Inferior parietal cortex (tissue), 1 donor: ENCODE measurements around the gene MXD4.

Experiments
- DNase-seq: peaks from one replicate; pipeline ENCODE4 v3.0.0-alpha.2; 2016; ENCODE audit errors: extremely low spot score

Gene MXD4

GRCh38 chr4:2263926-2264321 lies 2.0 kb upstream of the MXD4 start:
- no peak for DNase-seq

- no peak for DNase-seq
Measured at GRCh38 chr4:2262944-2263250, 988 bp upstream of the MXD4 start.

- DNase-seq, result peak; percentile 98
Measured at GRCh38 chr4:2262145-2262943, 435 bp upstream of the MXD4 start.

- DNase-seq, result peak; percentile 5
Measured at GRCh38 chr4:2261110-2261852, 628 bp downstream of the MXD4 start.

GRCh38 chr4:2260344-2261109 lies 1.4 kb downstream of the MXD4 start:
- DNase-seq, result no peak

GRCh38 chr4:2259541-2260343 lies 2.2 kb downstream of the MXD4 start:
- no peak for DNase-seq

GRCh38 chr4:2259036-2259540 lies 2.8 kb downstream of the MXD4 start:
- no peak for DNase-seq

GRCh38 chr4:2258091-2259035 lies 3.5 kb downstream of the MXD4 start:
- no peak for DNase-seq

GRCh38 chr4:2257361-2258081 lies 4.4 kb downstream of the MXD4 start:
- no peak for DNase-seq

- DNase-seq, result no peak
Measured at GRCh38 chr4:2256781-2257191, 5.1 kb downstream of the MXD4 start.

- DNase-seq, result no peak
Measured at GRCh38 chr4:2256156-2256731, 5.7 kb downstream of the MXD4 start.

GRCh38 chr4:2255501-2256155 lies 6.3 kb downstream of the MXD4 start:
- no peak for DNase-seq

- DNase-seq, result no peak
Measured at GRCh38 chr4:2254665-2255500, 7.0 kb downstream of the MXD4 start.

- DNase-seq, result no peak
Measured at GRCh38 chr4:2253160-2254084, 8.5 kb downstream of the MXD4 start.

- no peak for DNase-seq
Measured at GRCh38 chr4:2252530-2253091, 9.3 kb downstream of the MXD4 start.

GRCh38 chr4:2251795-2252529 lies 9.9 kb downstream of the MXD4 start:
- DNase-seq, result no peak
